K562 (cell line): ENCODE measurements around the gene B3GALT5. TPM values are rescaled to one million over a fixed set of nuclear protein-coding genes. Genes with fewer than 3 reads are reported as not detected.
A peak's percentile ranks its signal among the peaks of the same experiment; 100 is the strongest.

Source experiments
- CLOCK ChIP-seq: fragments of 250-450 bp; sonication (Bioruptor Pico); IDR thresholded peaks from 2 replicates; pipeline ENCODE4 v1.4.0; 2020; ENCODE audit warnings: mild to moderate bottlenecking, moderate library complexity, borderline replicate concordance
- CTCF ChIP-seq, 3 experiments: IDR thresholded peaks in 2 of 3; conservative IDR thresholded peaks in 1 of 3; 2 replicates each; pipeline ENCODE4 v1.5.1; 2011 to 2012; ENCODE audit warnings: low read length in 3 of 3, mild to moderate bottlenecking in 3 of 3, control low read depth in 2 of 3, improper control_type of control experiment in 1 of 3, inconsistent platforms in 1 of 3, low read depth in 1 of 3, mixed read lengths in 1 of 3, moderate library complexity in 1 of 3; ENCODE audit not compliant: insufficient read depth in 2 of 3
- FOXA3 ChIP-seq, 2 experiments: fragments of 450-650 bp in 1 of 2; sonication (generic) in 1 of 2; formaldehyde crosslinking; IDR thresholded peaks in 1 of 2; conservative IDR thresholded peaks in 1 of 2; 2 replicates each; pipeline versions ENCODE4 v1.4.0 to v1.8.0; 2020 to 2022; ENCODE audit warnings: mild to moderate bottlenecking in 2 of 2, missing genetic modification reagents in 1 of 2
- MCM3 ChIP-seq: fragments of 450-650 bp; IDR thresholded peaks from 2 replicates; pipeline ENCODE4 v1.6.1; 2016
- MEIS2 ChIP-seq: fragments of 450-650 bp; IDR thresholded peaks from 2 replicates; pipeline ENCODE4 v1.6.1; 2014; ENCODE audit warnings: mild to moderate bottlenecking; ENCODE audit not compliant: partially characterized antibody
- POLR2AphosphoS2 ChIP-seq: IDR thresholded peaks from 2 replicates; pipeline ENCODE4 v1.6.1; 2012; ENCODE audit warnings: low read length, improper control_type of control experiment
- RAD21 ChIP-seq, 2 experiments: fragments of 250-450 bp in 1 of 2; fragments of 450-650 bp in 1 of 2; sonication (Bioruptor Pico) in 1 of 2; formaldehyde crosslinking in 1 of 2; IDR thresholded peaks in 1 of 2; conservative IDR thresholded peaks in 1 of 2; 2 replicates each; pipeline versions ENCODE4 v1.4.0 to v1.8.0; 2020 to 2022; ENCODE audit warnings: mild to moderate bottlenecking in 2 of 2, moderate library complexity in 1 of 2
- TAF9B ChIP-seq: fragments of 450-650 bp; IDR thresholded peaks from 2 replicates; pipeline ENCODE4 v1.6.1; 2018; ENCODE audit warnings: mild to moderate bottlenecking; ENCODE audit not compliant: partially characterized antibody
- ZNF398 ChIP-seq: fragments of 250-450 bp; sonication (Bioruptor Pico); IDR thresholded peaks from 2 replicates; pipeline ENCODE4 v1.8.0; 2021; ENCODE audit warnings: moderate library complexity, mild to moderate bottlenecking, inconsistent platforms
- polyA plus RNA-seq, 8 experiments: library from polyadenylated mRNA; depleted of rRNA in 4 of 8; stranded (reverse) in 5 of 8; unstranded in 3 of 8; fragments of >200 nt; fragmentation: Nextera tagmentation in 2 of 8; fragmentation: Illumina TruSeq in 1 of 8; extraction: Ambion mirVana in 2 of 8; extraction: Trizol in 1 of 8; gene quantifications; 2 replicates each; pipeline versions ENCODE4 v1.2.1 to v1.2.3, GENCODE V29; 2011 to 2014; ENCODE audit warnings: inconsistent platforms in 1 of 8, missing spikeins in 1 of 8
- total RNA-seq, 7 experiments: library from RNA; depleted of rRNA in 6 of 7; stranded (reverse); fragments of >200 nt in 6 of 7; fragmentation: Illumina TruSeq in 2 of 7; extraction: Trizol in 2 of 7; gene quantifications; 2 replicates each; pipeline versions ENCODE4 v1.2.1 to v1.2.3, GENCODE V29; 2011 to 2021; ENCODE audit warnings: low replicate concordance in 1 of 7

B3GALT5 gene
- total and polyA plus RNA-seq, 9 of the 15 experiments (the other 6 are each of a cell fraction or from before 2014, with no cell fraction given): 0.02 TPM; not detected in 8

- peak; percentile 51 to 70; a peak in 3 of 4 replicates for TF ChIP-seq RAD21 (CRISPR knock-in tag; conservative IDR thresholded peaks at IDR 0.05 in 1 of 2, IDR thresholded peaks at IDR 0.05 in 1 of 2)
- TF ChIP-seq MEIS2: no peak
- no peak for TF ChIP-seq FOXA3 (CRISPR knock-in tag; conservative IDR thresholded peaks at IDR 0.05 in 1 of 2, IDR thresholded peaks at IDR 0.05 in 1 of 2)
- TF ChIP-seq TAF9B: no peak
- TF ChIP-seq MCM3: no peak
- TF ChIP-seq ZNF398 (CRISPR knock-in tag): no peak
- TF ChIP-seq CLOCK (CRISPR knock-in tag): no peak
- TF ChIP-seq CTCF (IDR thresholded peaks at IDR 0.05 in 2 of 3, conservative IDR thresholded peaks at IDR 0.05 in 1 of 3; ENCODE audit: insufficient read depth in 2 of 3, low read depth in 1 of 3, low read length in 3 of 3): peak; percentile 61 to 73 (median 62); a peak in 4 of 6 replicates
- no peak for TF ChIP-seq POLR2AphosphoS2
- TF ChIP-seq, all 486 proteins: peak for 7
These were observed 103.2 kb downstream of the B3GALT5 start (continued) for GRCh38 chr21:39715804-39716397.
